ENCODE results near the gene TEX54. TPM values are rescaled to one million over a fixed set of nuclear protein-coding genes. Genes with fewer than 3 reads are reported as not detected.

Gene TEX54
- total and polyA plus RNA-seq, 2 of the 13 experiments (the other 11 are each of a cell fraction or from before 2014, with no cell fraction given) = not detected

DNA sequence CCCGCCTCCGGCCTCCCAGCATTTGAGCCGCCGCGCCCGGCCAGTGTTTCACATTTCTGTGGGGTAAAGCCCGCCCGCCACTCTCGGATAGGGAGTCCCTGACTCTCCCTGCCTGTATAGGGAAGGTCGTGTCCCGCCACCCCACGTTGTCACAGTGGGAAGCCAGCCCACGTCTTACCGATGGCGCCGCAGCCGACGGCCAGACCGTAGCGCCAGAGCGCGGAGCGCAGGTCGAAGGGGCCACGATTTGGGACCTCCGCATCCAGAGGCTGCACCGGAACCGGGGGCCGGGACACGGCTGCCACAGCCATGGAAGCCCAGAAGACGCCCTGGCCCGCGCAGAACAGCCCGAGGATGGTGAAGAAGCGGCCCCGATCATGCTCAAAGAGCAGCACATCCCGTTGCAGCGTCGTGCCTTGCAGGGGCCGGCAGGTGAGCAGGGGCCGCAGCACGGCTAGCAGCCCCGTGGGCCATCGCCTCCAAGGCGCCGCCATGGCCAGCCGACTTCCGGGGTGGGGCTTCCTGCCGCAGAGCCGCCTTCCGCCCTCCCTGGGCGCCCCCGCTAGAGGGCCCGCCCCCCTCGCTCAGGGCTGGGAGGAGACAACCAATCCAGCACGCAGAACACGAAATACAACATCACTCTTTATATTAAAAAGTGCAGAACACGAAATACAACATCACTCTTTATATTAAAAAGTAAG lies 41.0 kb downstream of the TEX54 start, which contains the start of gene TMEM223 (continued):
- no peak for TF ChIP-seq ZNF746 (CRISPR knock-in tag; IDR thresholded peaks at IDR 0.05)
- no peak for TF ChIP-seq SNAI1 (CRISPR knock-in tag; IDR thresholded peaks at IDR 0.05; ENCODE audit: borderline replicate concordance)
- TF ChIP-seq, protein P1, sequence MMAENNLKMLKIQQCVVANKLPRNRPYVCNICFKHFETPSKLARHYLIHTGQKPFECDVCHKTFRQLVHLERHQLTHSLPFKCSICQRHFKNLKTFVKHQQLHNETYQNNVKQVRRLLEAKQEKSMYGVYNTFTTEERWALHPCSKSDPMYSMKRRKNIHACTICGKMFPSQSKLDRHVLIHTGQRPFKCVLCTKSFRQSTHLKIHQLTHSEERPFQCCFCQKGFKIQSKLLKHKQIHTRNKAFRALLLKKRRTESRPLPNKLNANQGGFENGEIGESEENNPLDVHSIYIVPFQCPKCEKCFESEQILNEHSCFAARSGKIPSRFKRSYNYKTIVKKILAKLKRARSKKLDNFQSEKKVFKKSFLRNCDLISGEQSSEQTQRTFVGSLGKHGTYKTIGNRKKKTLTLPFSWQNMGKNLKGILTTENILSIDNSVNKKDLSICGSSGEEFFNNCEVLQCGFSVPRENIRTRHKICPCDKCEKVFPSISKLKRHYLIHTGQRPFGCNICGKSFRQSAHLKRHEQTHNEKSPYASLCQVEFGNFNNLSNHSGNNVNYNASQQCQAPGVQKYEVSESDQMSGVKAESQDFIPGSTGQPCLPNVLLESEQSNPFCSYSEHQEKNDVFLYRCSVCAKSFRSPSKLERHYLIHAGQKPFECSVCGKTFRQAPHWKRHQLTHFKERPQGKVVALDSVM (CRISPR knock-in tag; IDR thresholded peaks at IDR 0.05) = peak; percentile 61; the same call in 1 of the 2 replicates
- TF ChIP-seq YEATS4 (CRISPR knock-in tag; IDR thresholded peaks at IDR 0.05; ENCODE audit: borderline replicate concordance) = peak; percentile 55; the same call in 1 of the 2 replicates
- TF ChIP-seq ZIK1 (CRISPR knock-in tag; IDR thresholded peaks at IDR 0.05; ENCODE audit: borderline replicate concordance, low read depth) = peak; percentile 37; the same call in 1 of the 2 replicates
- TF ChIP-seq IRX3 (CRISPR knock-in tag; IDR thresholded peaks at IDR 0.05; ENCODE audit: borderline replicate concordance, low read depth) = no peak
- TF ChIP-seq, protein P2, sequence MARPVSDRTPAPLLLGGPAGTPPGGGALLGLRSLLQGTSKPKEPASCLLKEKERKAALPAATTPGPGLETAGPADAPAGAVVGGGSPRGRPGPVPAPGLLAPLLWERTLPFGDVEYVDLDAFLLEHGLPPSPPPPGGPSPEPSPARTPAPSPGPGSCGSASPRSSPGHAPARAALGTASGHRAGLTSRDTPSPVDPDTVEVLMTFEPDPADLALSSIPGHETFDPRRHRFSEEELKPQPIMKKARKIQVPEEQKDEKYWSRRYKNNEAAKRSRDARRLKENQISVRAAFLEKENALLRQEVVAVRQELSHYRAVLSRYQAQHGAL (CRISPR knock-in tag; IDR thresholded peaks at IDR 0.05; ENCODE audit: not compliant biosample characterization) = no peak
- TF ChIP-seq ZFP62 (CRISPR knock-in tag; IDR thresholded peaks at IDR 0.05) = no peak
- TF ChIP-seq ZSCAN12 (CRISPR knock-in tag; IDR thresholded peaks at IDR 0.05) = no peak
- TF ChIP-seq, protein P3, sequence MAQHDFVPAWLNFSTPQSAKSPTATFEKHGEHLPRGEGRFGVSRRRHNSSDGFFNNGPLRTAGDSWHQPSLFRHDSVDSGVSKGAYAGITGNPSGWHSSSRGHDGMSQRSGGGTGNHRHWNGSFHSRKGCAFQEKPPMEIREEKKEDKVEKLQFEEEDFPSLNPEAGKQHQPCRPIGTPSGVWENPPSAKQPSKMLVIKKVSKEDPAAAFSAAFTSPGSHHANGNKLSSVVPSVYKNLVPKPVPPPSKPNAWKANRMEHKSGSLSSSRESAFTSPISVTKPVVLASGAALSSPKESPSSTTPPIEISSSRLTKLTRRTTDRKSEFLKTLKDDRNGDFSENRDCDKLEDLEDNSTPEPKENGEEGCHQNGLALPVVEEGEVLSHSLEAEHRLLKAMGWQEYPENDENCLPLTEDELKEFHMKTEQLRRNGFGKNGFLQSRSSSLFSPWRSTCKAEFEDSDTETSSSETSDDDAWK (CRISPR knock-in tag; IDR thresholded peaks at IDR 0.05) = no peak
- TF ChIP-seq RFX1 (IDR thresholded peaks at IDR 0.05) = no peak
- TF ChIP-seq, protein P4, sequence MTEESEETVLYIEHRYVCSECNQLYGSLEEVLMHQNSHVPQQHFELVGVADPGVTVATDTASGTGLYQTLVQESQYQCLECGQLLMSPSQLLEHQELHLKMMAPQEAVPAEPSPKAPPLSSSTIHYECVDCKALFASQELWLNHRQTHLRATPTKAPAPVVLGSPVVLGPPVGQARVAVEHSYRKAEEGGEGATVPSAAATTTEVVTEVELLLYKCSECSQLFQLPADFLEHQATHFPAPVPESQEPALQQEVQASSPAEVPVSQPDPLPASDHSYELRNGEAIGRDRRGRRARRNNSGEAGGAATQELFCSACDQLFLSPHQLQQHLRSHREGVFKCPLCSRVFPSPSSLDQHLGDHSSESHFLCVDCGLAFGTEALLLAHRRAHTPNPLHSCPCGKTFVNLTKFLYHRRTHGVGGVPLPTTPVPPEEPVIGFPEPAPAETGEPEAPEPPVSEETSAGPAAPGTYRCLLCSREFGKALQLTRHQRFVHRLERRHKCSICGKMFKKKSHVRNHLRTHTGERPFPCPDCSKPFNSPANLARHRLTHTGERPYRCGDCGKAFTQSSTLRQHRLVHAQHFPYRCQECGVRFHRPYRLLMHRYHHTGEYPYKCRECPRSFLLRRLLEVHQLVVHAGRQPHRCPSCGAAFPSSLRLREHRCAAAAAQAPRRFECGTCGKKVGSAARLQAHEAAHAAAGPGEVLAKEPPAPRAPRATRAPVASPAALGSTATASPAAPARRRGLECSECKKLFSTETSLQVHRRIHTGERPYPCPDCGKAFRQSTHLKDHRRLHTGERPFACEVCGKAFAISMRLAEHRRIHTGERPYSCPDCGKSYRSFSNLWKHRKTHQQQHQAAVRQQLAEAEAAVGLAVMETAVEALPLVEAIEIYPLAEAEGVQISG (CRISPR knock-in tag; IDR thresholded peaks at IDR 0.05) = peak; percentile 63; the same call in 1 of the 2 replicates
- 0 out of 2 replicates have a peak, but pooled peaks have one; percentile 43 for TF ChIP-seq ZNF782 (CRISPR knock-in tag; IDR thresholded peaks at IDR 0.05; ENCODE audit: borderline replicate concordance)
- no peak for TF ChIP-seq JUNB (CRISPR knock-in tag; IDR thresholded peaks at IDR 0.05; ENCODE audit: borderline replicate concordance)
- no peak; the same call in 1 of the 2 replicates for TF ChIP-seq ZNF563 (CRISPR knock-in tag; IDR thresholded peaks at IDR 0.05)
- TF ChIP-seq ZNF850 (CRISPR knock-in tag; conservative IDR thresholded peaks at IDR 0.05) = 0 out of 2 replicates have a peak, but pooled peaks have one; percentile 40
- TF ChIP-seq TGIF2 (CRISPR knock-in tag; IDR thresholded peaks at IDR 0.05) = peak; percentile 39; the same call in 1 of the 2 replicates
- TF ChIP-seq, protein P5, sequence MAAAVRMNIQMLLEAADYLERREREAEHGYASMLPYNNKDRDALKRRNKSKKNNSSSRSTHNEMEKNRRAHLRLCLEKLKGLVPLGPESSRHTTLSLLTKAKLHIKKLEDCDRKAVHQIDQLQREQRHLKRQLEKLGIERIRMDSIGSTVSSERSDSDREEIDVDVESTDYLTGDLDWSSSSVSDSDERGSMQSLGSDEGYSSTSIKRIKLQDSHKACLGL (CRISPR knock-in tag; IDR thresholded peaks at IDR 0.05) = peak; percentile 92; the same call in 1 of the 2 replicates
- TF ChIP-seq, protein P6, sequence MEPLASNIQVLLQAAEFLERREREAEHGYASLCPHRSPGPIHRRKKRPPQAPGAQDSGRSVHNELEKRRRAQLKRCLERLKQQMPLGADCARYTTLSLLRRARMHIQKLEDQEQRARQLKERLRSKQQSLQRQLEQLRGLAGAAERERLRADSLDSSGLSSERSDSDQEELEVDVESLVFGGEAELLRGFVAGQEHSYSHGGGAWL (CRISPR knock-in tag; IDR thresholded peaks at IDR 0.05) = peak; percentile 71; the same call in 1 of the 2 replicates
- TF ChIP-seq HOXD1 (CRISPR knock-in tag; IDR thresholded peaks at IDR 0.05) = no peak
- TF ChIP-seq GZF1 (CRISPR knock-in tag; IDR thresholded peaks at IDR 0.05) = 0 out of 2 replicates have a peak, but pooled peaks have one; percentile 48
